Central memory CD8-positive, alpha-beta T cell (primary cell): ENCODE results near the gene TRIP6.
A peak's percentile ranks its signal among the peaks of the same experiment; 100 is the strongest.
"Not testable (repeated sequence)": the region's sequence is repeated elsewhere in the genome, so short reads cannot be mapped to it uniquely, and the experiment has no call there.

Experiments
- ATAC-seq: fragments of 150-1000 bp; cut with Tn5 transposase; replicated peaks from 2 replicates; pipeline ENCODE4 v1.10.0; 2022; ENCODE audit warnings: mild to moderate bottlenecking, moderate FRiP score, moderate number of reproducible peaks; ENCODE audit not compliant: poor library complexity, severe bottlenecking; ENCODE audit errors: extremely low read depth
- DNase-seq, 2 donors: peaks; one replicate each; pipeline ENCODE4 v3.0.0; 2021; ENCODE audit warnings: low spot score in 2 of 2
- H3K27ac Mint-ChIP-seq: one replicate; pipeline ENCODE4 v1.8.0; 2022; ENCODE audit warnings: low read depth, mild to moderate bottlenecking, moderate library complexity, mixed read lengths
- H3K27me3 Mint-ChIP-seq: one replicate; pipeline ENCODE4 v1.8.0; 2022; ENCODE audit warnings: mixed read lengths
- H3K36me3 Mint-ChIP-seq: one replicate; pipeline ENCODE4 v1.8.0; 2022; ENCODE audit warnings: mild to moderate bottlenecking, moderate library complexity, mixed read lengths; ENCODE audit not compliant: insufficient read depth
- H3K4me1 Mint-ChIP-seq: one replicate; pipeline ENCODE4 v1.8.0; 2022; ENCODE audit warnings: mixed read lengths
- H3K4me3 Mint-ChIP-seq: one replicate; pipeline ENCODE4 v1.8.0; 2022; ENCODE audit warnings: mild to moderate bottlenecking, moderate library complexity, mixed read lengths
- H3K9me3 Mint-ChIP-seq: one replicate; pipeline ENCODE4 v1.8.0; 2022; ENCODE audit warnings: mixed read lengths

TRIP6 gene

DNA sequence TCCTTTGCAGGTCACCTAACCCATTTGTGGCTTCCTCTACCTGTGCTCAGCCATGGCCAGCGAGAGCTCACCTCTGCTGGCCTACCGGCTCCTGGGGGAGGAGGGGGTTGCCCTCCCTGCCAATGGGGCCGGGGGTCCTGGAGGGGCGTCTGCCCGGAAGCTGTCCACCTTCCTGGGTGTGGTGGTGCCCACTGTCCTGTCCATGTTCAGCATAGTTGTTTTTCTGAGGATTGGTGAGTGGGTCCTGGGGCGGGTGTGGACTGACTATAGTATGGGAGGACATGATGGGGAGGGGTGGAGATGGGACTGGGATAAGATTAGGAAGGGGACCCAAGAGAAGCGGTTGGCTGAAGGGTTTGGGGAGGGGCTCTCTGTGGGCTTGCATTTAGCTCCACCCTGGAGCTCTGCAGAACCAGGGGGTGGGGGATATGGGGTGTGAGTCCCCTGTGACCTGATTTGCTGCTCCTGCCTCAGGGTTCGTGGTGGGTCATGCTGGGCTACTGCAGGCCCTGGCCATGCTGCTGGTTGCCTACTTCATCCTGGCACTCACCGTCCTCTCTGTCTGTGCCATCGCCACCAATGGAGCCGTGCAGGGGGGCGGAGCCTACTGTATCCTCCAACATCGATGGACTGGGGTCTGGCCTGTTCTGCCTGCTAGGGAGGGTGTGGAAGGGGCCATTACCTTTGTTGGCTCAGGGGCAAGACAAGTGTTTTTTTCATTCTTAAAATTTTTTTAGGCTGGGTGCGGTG lies 12.9 kb upstream of the TRIP6 start:
- ATAC-seq (no peak), DNase-seq (no peak)
- no peak overlapping the region for H3K27ac Mint-ChIP-seq
- no peaks in the 10 kb centered on the region for H3K9me3 Mint-ChIP-seq
- no peaks in the 10 kb centered on the region for H3K27me3 Mint-ChIP-seq
- peak overlapping the region; percentile 87 for H3K4me3 Mint-ChIP-seq
- peaks cover 36% of the 10 kb centered on the region for H3K4me1 Mint-ChIP-seq
- peaks cover 14% of the 10 kb centered on the region for H3K36me3 Mint-ChIP-seq

DNA sequence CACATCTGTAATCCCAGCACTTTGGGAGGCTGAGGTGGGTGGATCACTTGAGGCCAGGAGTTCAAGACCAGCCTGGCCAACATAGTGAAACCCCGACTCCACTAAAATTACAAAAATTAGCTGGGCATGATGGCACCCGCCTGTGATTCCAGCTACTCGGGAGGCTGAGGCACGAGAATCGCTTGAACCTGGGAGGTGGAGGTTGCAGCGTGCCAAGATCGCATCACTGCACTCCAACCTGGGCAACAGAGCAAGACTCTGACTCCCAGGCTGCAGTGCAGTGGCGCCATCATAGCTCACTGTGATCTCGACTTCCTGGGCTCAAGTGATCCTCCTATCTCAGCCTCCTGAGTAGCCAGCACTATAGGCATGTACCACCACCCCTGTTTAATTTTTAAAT lies 12.3 kb upstream of the TRIP6 start:
- not testable (repeated sequence) for DNase-seq, H3K27me3 Mint-ChIP-seq, ATAC-seq, H3K4me3 Mint-ChIP-seq, H3K9me3 Mint-ChIP-seq, H3K27ac Mint-ChIP-seq
- Mint-ChIP-seq H3K36me3 (peaks cover 17% of the 10 kb centered on the region), H3K4me1 (peaks cover 36% of the 10 kb centered on the region)

DNA sequence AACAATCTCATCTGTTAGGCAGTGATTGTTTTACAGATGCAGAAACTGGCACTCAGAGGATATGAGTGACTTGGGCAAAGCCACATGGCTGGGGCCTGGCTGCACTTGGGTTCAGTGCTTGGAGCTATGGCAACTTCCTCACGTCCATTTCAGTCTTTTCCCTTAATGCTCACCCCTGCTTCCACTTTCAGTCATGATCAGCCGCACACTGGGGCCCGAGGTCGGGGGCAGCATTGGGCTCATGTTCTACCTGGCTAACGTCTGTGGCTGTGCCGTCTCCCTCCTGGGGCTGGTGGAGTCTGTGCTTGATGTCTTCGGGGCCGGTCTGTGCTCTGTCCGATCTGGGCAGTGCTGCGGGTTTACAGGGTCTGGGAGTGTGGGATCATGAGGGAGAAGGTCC lies 11.7 kb upstream of the TRIP6 start:
- H3K4me3 Mint-ChIP-seq = no peak overlapping the region
- no peak for ATAC-seq

DNA sequence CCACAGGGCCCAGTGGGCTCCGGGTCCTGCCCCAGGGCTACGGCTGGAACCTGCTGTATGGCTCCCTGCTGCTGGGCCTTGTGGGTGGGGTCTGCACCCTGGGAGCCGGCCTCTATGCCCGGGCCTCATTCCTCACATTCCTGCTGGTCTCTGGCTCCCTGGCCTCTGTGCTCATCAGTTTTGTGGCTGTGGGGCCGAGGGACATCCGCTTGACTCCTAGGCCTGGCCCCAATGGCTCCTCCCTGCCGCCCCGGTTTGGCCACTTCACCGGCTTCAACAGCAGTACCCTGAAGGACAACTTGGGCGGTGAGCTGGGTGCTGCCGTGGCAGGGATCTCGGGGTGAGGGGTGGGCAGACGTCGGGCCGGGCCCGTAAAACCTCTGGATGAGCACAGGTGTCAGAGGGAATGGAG lies 10.3 kb upstream of the TRIP6 start:
- DNase-seq (no peak), ATAC-seq (no peak)
- Mint-ChIP-seq H3K4me1 (peaks cover 33% of the 10 kb centered on the region), H3K36me3 (peaks cover 22% of the 10 kb centered on the region), H3K9me3 (no peaks in the 10 kb centered on the region), H3K27ac (no peak overlapping the region), H3K4me3 (no peak overlapping the region), H3K27me3 (no peaks in the 10 kb centered on the region)

More for the DNA sequence above, 11.7 kb upstream of the TRIP6 start:
- H3K9me3 Mint-ChIP-seq = no peaks in the 10 kb centered on the region
- H3K27ac Mint-ChIP-seq = no peak overlapping the region
- peaks cover 36% of the 10 kb centered on the region for H3K4me1 Mint-ChIP-seq
- DNase-seq = no peak
- H3K36me3 Mint-ChIP-seq = peaks cover 19% of the 10 kb centered on the region
- H3K27me3 Mint-ChIP-seq = no peaks in the 10 kb centered on the region

DNA sequence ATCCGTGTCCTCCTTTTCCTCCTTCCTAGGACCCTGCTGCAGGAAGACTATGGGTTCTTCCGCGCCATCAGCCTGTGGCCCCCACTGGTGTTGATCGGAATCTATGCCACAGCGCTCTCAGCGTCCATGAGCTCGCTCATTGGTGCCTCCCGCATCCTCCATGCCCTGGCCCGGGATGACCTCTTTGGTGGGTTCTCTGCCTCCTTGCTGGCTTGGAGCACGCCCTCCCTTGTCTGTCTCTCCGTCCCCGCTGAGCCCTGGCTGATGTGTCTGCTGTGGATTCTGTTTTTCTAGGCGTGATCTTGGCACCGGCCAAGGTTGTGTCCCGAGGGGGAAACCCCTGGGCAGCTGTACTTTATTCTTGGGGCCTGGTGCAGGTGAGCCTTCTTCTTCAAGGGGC lies 7.3 kb upstream of the TRIP6 start:
- H3K36me3 Mint-ChIP-seq = peaks cover 41% of the 10 kb centered on the region
- H3K4me1 Mint-ChIP-seq = peaks cover 14% of the 10 kb centered on the region
- DNase-seq = no peak
- no peak overlapping the region for H3K27ac Mint-ChIP-seq
- no peaks in the 10 kb centered on the region for H3K9me3 Mint-ChIP-seq
- no peak for ATAC-seq
- no peaks in the 10 kb centered on the region for H3K27me3 Mint-ChIP-seq
- H3K4me3 Mint-ChIP-seq = no peak overlapping the region

DNA sequence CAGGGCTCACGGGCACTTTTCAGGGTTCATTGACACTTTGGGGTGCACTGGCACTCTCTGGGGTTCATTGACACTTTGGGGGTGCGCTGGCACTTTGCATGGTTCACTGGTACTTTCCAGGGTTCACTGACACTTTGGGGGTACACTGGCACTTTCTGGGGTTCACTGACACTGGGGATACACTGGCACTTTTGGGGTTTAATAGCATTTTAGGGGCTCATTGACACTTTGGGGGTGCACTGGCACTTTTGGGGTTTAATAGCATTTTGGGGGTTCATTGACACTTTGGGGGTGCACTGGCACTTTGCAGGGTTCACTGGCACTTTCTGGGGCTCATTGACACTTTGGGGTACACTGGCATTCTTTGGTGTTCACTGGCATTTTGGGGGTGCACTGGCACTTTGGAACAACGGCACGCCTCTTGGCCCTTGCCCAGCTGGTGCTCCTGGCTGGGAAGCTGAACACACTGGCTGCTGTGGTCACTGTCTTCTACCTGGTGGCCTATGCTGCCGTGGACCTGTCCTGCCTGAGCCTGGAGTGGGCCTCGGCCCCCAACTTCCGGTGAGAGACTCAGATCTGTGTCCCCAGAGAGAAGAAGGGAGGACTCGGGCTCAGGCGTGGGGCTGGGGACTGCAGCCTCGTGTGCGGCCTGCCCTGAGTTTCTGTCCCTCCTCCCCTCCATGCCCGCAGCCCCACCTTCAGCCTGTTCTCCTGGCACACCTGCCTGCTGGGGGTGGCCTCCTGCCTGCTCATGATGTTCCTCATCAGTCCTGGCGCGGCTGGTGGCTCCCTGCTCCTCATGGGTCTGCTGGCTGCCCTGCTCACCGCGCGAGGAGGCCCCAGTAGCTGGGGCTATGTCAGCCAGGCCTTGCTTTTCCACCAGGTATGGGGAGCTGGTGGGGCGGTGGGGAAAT lies 6.2 kb upstream of the TRIP6 start:
- H3K36me3 Mint-ChIP-seq = peaks cover 44% of the 10 kb centered on the region

DNA sequence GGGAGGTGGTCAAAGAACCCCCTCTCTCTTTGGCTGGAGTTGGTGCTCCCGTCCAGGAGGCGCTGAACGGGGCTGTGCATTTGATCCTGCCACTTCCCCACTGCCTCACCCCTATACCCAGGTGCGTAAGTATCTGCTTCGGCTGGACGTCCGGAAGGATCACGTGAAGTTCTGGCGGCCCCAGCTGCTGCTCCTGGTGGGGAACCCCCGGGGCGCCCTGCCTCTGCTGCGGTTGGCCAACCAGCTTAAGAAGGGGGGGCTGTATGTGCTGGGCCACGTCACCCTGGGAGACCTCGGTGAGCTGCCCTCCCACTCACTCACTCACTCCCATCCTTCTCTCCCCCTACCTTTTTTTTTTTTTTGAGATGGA lies 5.6 kb upstream of the TRIP6 start:
- DNase-seq = no peak
- Mint-ChIP-seq H3K4me3 (no peak overlapping the region), H3K27me3 (no peaks in the 10 kb centered on the region), H3K27ac (no peak overlapping the region), H3K4me1 (peaks cover 7% of the 10 kb centered on the region), H3K36me3 (peaks cover 44% of the 10 kb centered on the region), H3K9me3 (no peaks in the 10 kb centered on the region)
- no peak for ATAC-seq

More for the DNA sequence above, 6.2 kb upstream of the TRIP6 start:
- no peaks in the 10 kb centered on the region for H3K9me3 Mint-ChIP-seq
- no peak overlapping the region for H3K27ac Mint-ChIP-seq
- no peak overlapping the region for H3K4me3 Mint-ChIP-seq
- DNase-seq = no peak
- H3K27me3 Mint-ChIP-seq = no peaks in the 10 kb centered on the region
- peaks cover 6% of the 10 kb centered on the region for H3K4me1 Mint-ChIP-seq
- ATAC-seq = no peak

DNA sequence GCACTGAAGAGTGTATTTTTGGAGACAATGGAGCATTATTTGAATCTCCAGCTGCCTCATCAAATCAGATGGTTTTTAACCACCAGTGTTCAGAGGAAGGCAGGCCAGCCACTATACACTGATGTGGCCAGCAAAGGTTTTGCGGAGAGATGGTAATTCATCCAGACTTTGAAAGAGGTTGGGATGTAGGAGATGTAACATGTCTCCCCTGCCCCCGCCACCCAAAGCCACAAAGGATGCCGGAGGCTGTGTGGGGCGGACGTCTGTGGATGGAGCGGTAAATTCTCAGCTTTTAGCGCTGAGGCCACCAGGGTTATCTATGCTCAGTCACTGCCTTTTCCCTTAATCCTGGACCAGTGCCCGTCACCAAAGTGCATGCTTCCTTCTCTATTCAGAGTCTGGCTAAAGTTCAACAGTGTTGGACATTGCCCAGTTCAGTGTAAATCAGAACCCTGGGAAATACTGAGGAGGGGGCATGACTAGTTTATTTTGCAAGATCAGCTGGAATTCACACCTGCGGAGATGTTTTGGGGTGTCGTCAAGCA lies 3.7 kb upstream of the TRIP6 start:
- no peak overlapping the region for H3K4me3 Mint-ChIP-seq
- H3K4me1 Mint-ChIP-seq = peaks cover 9% of the 10 kb centered on the region
- ATAC-seq (no peak), DNase-seq (no peak)
- no peaks in the 10 kb centered on the region for H3K27me3 Mint-ChIP-seq
- peaks cover 38% of the 10 kb centered on the region for H3K36me3 Mint-ChIP-seq
- H3K9me3 Mint-ChIP-seq = no peaks in the 10 kb centered on the region
- H3K27ac Mint-ChIP-seq = no peak overlapping the region

DNA sequence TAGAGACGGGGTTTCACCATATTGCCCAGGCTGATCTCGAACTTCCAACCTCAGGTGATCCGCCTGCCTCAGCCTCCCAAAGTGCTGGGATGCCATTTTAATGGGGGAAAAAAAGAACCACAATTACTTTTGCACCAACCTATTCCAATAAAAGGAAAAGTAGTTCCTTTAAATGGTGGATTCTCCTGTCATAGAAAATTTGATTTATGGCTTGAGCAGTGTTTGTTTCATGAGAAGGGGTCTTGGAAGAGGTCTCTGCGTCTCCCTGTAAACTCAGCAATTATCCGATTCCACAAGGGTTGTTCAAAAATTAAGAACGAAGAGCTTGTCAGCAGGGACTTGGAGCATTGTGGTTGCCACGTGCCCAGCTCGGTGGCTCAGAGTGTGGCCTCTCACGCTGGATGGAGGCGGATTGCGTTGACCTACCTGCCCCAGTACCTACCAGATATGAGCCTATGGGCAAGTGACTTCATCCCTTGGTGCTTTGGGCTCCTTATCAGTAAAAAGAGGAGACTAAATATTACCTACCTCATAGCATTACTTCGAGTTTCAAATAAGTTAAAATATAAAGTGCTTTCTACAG lies 2.8 kb upstream of the TRIP6 start:
- no peaks in the 10 kb centered on the region for H3K27me3 Mint-ChIP-seq
- H3K4me1 Mint-ChIP-seq = peaks cover 9% of the 10 kb centered on the region
- ATAC-seq = no peak
- H3K9me3 Mint-ChIP-seq = no peaks in the 10 kb centered on the region
- no peak overlapping the region for H3K4me3 Mint-ChIP-seq
- no peak for DNase-seq
- H3K27ac Mint-ChIP-seq = peak overlapping the region; percentile 49
- H3K36me3 Mint-ChIP-seq = peaks cover 39% of the 10 kb centered on the region

DNA sequence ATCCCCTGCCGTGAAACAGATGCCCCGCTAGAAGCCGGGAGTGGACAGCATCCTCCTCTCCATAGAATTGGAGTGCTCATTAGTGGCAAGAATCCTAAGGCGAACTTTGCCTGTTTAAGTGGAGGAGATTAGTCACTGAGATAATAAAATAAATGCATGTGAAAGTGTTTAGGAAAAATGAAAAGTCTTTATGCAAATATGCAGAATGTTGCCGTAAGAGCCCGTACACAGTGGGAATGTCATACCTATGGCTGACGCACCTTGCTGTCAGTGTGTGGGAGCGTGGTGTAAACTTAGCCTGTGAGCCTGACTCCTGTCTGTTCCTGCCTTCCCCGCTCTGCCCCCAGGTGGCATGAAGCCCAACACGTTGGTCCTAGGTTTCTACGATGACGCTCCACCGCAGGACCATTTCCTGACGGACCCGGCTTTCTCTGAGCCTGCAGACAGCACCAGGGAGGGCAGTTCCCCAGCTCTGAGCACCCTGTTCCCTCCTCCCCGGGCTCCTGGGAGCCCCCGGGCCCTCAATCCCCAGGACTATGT lies 1.7 kb upstream of the TRIP6 start:
- H3K36me3 Mint-ChIP-seq = peaks cover 37% of the 10 kb centered on the region
- no peak overlapping the region for H3K27ac Mint-ChIP-seq
- no peaks in the 10 kb centered on the region for H3K27me3 Mint-ChIP-seq
- ATAC-seq (no peak), DNase-seq (no peak)
- H3K4me1 Mint-ChIP-seq = peaks cover 9% of the 10 kb centered on the region
- H3K4me3 Mint-ChIP-seq = no peak overlapping the region
- no peaks in the 10 kb centered on the region for H3K9me3 Mint-ChIP-seq

DNA sequence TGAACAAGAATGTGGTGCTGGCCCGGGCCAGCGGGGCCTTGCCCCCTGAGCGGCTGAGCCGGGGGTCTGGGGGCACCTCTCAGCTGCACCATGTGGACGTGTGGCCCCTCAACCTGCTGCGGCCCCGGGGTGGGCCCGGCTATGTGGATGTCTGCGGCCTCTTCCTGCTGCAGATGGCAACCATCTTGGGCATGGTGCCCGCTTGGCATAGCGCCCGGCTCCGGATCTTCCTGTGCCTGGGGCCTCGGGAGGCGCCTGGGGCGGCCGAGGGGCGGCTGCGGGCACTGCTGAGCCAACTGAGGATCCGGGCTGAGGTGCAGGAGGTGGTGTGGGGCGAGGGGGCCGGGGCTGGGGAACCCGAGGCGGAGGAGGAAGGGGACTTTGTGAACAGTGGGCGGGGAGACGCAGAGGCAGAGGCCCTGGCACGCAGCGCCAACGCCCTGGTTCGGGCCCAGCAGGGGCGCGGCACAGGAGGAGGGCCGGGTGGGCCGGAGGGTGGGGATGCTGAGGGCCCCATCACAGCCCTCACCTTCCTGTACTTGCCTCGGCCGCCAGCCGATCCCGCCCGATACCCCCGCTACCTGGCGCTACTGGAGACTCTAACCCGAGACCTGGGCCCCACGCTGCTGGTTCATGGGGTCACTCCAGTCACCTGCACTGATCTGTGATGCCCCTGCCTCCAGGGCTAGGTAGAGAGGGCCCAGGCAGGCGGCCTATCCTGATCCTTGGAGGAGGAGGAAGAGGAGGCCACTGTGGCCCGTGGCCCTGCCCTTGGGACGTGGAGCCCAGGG lies 1.1 kb upstream of the TRIP6 start:
- DNase-seq = no peak
- no peaks in the 10 kb centered on the region for H3K9me3 Mint-ChIP-seq
- no peaks in the 10 kb centered on the region for H3K27me3 Mint-ChIP-seq
- peaks cover 35% of the 10 kb centered on the region for H3K36me3 Mint-ChIP-seq
- peaks cover 9% of the 10 kb centered on the region for H3K4me1 Mint-ChIP-seq
- peak; percentile 20 for ATAC-seq
- peak overlapping the region; percentile 73 for H3K4me3 Mint-ChIP-seq
- peak overlapping the region; percentile 55 for H3K27ac Mint-ChIP-seq

DNA sequence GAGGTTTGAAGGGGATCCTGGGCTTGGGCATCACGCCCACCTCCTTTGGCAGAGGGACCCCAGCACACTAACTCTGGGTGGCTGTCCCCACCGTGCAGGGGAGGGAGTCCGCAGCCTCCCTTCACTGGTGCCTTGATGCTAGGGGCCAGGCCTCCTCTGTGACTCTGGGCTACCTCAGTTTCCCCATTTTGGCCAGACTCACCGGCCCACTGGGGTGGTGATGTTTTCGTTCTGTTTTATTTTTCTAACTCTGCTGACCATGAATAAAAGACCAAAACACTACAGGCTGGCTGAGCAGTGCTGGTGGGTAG lies 503 bp upstream of the TRIP6 start:
- Mint-ChIP-seq H3K27me3 (no peaks in the 10 kb centered on the region), H3K27ac (peak overlapping the region; percentile 55), H3K4me1 (peaks cover 9% of the 10 kb centered on the region), H3K9me3 (no peaks in the 10 kb centered on the region), H3K36me3 (peaks cover 35% of the 10 kb centered on the region), H3K4me3 (peak overlapping the region; percentile 73)
- DNase-seq (no peak), ATAC-seq (no peak)
